Suprapubic skin (tissue), 4 donors: Measurements from ENCODE around the gene LASP1NB. TPM values are rescaled to one million over a fixed set of nuclear protein-coding genes. Genes with fewer than 3 reads are reported as not detected.
A peak's percentile ranks its signal among the peaks of the same experiment; 100 is the strongest.
"Not testable (repeated sequence)": the region's sequence is repeated elsewhere in the genome, so short reads cannot be mapped to it uniquely, and the experiment has no call there.

Experiments used
- DNase-seq, 2 donors: peaks; one replicate each; pipeline ENCODE4 v3.0.0-alpha.2; 2019; ENCODE audit warnings: low spot score in 2 of 2
- H3K27ac ChIP-seq: fragments of 200-600 bp; sonication (generic); one replicate; pipeline ENCODE4 v1.5.1; 2019
- H3K27me3 ChIP-seq: fragments of 200-600 bp; sonication (generic); one replicate; pipeline ENCODE4 v1.5.1; 2019
- H3K36me3 ChIP-seq: fragments of 200-600 bp; sonication (generic); one replicate; pipeline ENCODE4 v1.5.1; 2019
- H3K4me1 ChIP-seq: fragments of 200-600 bp; sonication (generic); one replicate; pipeline ENCODE4 v1.5.1; 2019
- H3K4me3 ChIP-seq: fragments of 200-600 bp; sonication (generic); one replicate; pipeline ENCODE4 v1.5.1; 2019; ENCODE audit warnings: mild to moderate bottlenecking
- H3K9me3 ChIP-seq: fragments of 200-600 bp; sonication (generic); one replicate; pipeline ENCODE4 v1.5.1; 2019
- CTCF ChIP-seq, 2 donors: fragments of 200-600 bp in 1 of 2; fragments of 450-650 bp in 1 of 2; sonication (generic) in 1 of 2; IDR thresholded peaks; one replicate each; pipeline ENCODE4 v1.5.1; 2016 to 2019; ENCODE audit warnings: antibody characterized with exemption in 2 of 2, mild to moderate bottlenecking in 1 of 2, moderate library complexity in 1 of 2
- EP300 ChIP-seq: sonication (generic); formaldehyde crosslinking; IDR thresholded peaks from one replicate; pipeline ENCODE4 v1.6.1; 2017; ENCODE audit warnings: antibody characterized with exemption
- POLR2A ChIP-seq, 2 donors: fragments of 450-650 bp; IDR thresholded peaks; one replicate each; pipeline ENCODE4 v1.6.1; 2017; ENCODE audit warnings: antibody characterized with exemption in 2 of 2, mild to moderate bottlenecking in 2 of 2, moderate library complexity in 2 of 2
- POLR2AphosphoS5 ChIP-seq, 3 donors: sonication (generic); formaldehyde crosslinking; IDR thresholded peaks; one replicate each; pipeline ENCODE4 v1.6.1; 2017; ENCODE audit warnings: antibody characterized with exemption in 3 of 3
- WGBS: methylation state at CpG from one replicate; pipeline ENCODE4 v1.1.5; 2018; 5-methylcytosine and 5-hydroxymethylcytosine counted together
- total RNA-seq, 4 donors: library from RNA; depleted of rRNA; stranded (reverse); fragments of >200 nt; gene quantifications; one replicate each; pipeline ENCODE4 v1.1.0, GENCODE V29; 2016

The LASP1NB gene

GRCh38 chr17:38969281-38969680 is 43.9 kb downstream of the LASP1NB start:
- H3K9me3 ChIP-seq: no peaks in the 10 kb centered on the region
- H3K27me3 ChIP-seq: no peaks in the 10 kb centered on the region
- H3K27ac ChIP-seq: no peak overlapping the region
- H3K4me3 ChIP-seq: no peak overlapping the region
- 70% methylated on average over 4 of the region's 4 CpGs for WGBS
- no peaks in the 10 kb centered on the region for H3K4me1 ChIP-seq
- H3K36me3 ChIP-seq: no peaks in the 10 kb centered on the region
- DNase-seq: peak in 1 of 2 donors; percentile 63
- no peak for TF ChIP-seq EP300
- TF ChIP-seq CTCF (IDR thresholded peaks at IDR 0.05): no peak
- TF ChIP-seq POLR2AphosphoS5 (IDR thresholded peaks at IDR 0.05): no peak
- TF ChIP-seq POLR2A (IDR thresholded peaks at IDR 0.05): no peak

GRCh38 chr17:38970128-38970527 is 44.7 kb downstream of the LASP1NB start:
- Histone ChIP-seq H3K27ac (no peak overlapping the region), H3K9me3 (no peaks in the 10 kb centered on the region), H3K27me3 (no peaks in the 10 kb centered on the region), H3K36me3 (no peaks in the 10 kb centered on the region), H3K4me1 (no peaks in the 10 kb centered on the region), H3K4me3 (no peak overlapping the region)
- TF ChIP-seq POLR2AphosphoS5 (IDR thresholded peaks at IDR 0.05): no peak
- no peak for TF ChIP-seq POLR2A (IDR thresholded peaks at IDR 0.05)
- no peak for TF ChIP-seq EP300
- TF ChIP-seq CTCF (IDR thresholded peaks at IDR 0.05): no peak
- WGBS: 64% methylated on average over 4 of the region's 4 CpGs
- peak in 1 of 2 donors; percentile 11 for DNase-seq

- TF ChIP-seq POLR2A (IDR thresholded peaks at IDR 0.05): no peak
- TF ChIP-seq CTCF (IDR thresholded peaks at IDR 0.05): no peak
- TF ChIP-seq POLR2AphosphoS5 (IDR thresholded peaks at IDR 0.05): no peak
- no peak for TF ChIP-seq EP300
- WGBS: 85% methylated on average over 5 of the region's 5 CpGs
- no peaks in the 10 kb centered on the region for H3K4me1 ChIP-seq
- no peaks in the 10 kb centered on the region for H3K36me3 ChIP-seq
- H3K27ac ChIP-seq: no peak overlapping the region
- H3K27me3 ChIP-seq: no peaks in the 10 kb centered on the region
- H3K9me3 ChIP-seq: no peaks in the 10 kb centered on the region
- no peak overlapping the region for H3K4me3 ChIP-seq
- peak in 1 of 2 donors; percentile 16 for DNase-seq
Measured at GRCh38 chr17:38970804-38971203, 45.4 kb downstream of the LASP1NB start.

- not testable (repeated sequence) for H3K36me3 ChIP-seq
- 62% methylated on average over 6 of the region's 6 CpGs for WGBS
Measured at GRCh38 chr17:38976187-38976551, 50.8 kb downstream of the LASP1NB start.

GRCh38 chr17:38978180-38978579 is 52.8 kb downstream of the LASP1NB start:
- H3K27me3 ChIP-seq: no peaks in the 10 kb centered on the region
- no peak overlapping the region for H3K4me3 ChIP-seq
- H3K36me3 ChIP-seq: no peaks in the 10 kb centered on the region
- 95% methylated on average over 4 of the region's 4 CpGs for WGBS
- H3K4me1 ChIP-seq: peaks cover 7% of the 10 kb centered on the region
- peak in 1 of 2 donors; percentile 15 for DNase-seq
- no peak for TF ChIP-seq CTCF (IDR thresholded peaks at IDR 0.05)
- TF ChIP-seq EP300: no peak
- no peak for TF ChIP-seq POLR2A (IDR thresholded peaks at IDR 0.05)
- no peak for TF ChIP-seq POLR2AphosphoS5 (IDR thresholded peaks at IDR 0.05)
- H3K27ac ChIP-seq: no peak overlapping the region
- H3K9me3 ChIP-seq: no peaks in the 10 kb centered on the region

More at GRCh38 chr17:38976187-38976551, 50.8 kb downstream of the LASP1NB start:
- H3K27ac ChIP-seq, H3K4me1 ChIP-seq, H3K4me3 ChIP-seq, DNase-seq, H3K27me3 ChIP-seq, H3K9me3 ChIP-seq: not testable (repeated sequence)

Other genes with a start within 250 kb of the LASP1NB start
- 100 to 1,000 TPM in 1 of 4 donors, 10 to 100 TPM in 3; 62.7 to 136 (median 79.0) TPM for gene MLLT6, start 220.3 kb upstream of the LASP1NB start, total RNA-seq
- gene CISD3, start 195.3 kb upstream of the LASP1NB start, total RNA-seq: 10 to 100 TPM in 2 of 4 donors, 1 to 10 TPM in 2; 6.8 to 12.7 (median 10.1) TPM
- gene PCGF2, start 177.3 kb upstream of the LASP1NB start, total RNA-seq: 10 to 100 TPM in 1 of 4 donors, 1 to 10 TPM in 3; 5.3 to 15.2 (median 7.0) TPM
- 100 to 1,000 TPM; 106 to 186 (median 162) TPM for gene PSMB3, start 172.9 kb upstream of the LASP1NB start, total RNA-seq
- 10 to 100 TPM; 31.0 to 46.7 (median 38.6) TPM for gene PIP4K2B, start 126.1 kb upstream of the LASP1NB start, total RNA-seq
- 10 to 100 TPM; 31.5 to 74.8 (median 34.4) TPM for gene CWC25, start 100.3 kb upstream of the LASP1NB start, total RNA-seq
- 1,000 to 10,000 TPM; 1,382 to 1,902 (median 1,771) TPM for gene RPL23, start 71.9 kb upstream of the LASP1NB start, total RNA-seq
- gene LASP1, start 55.6 kb upstream of the LASP1NB start, total RNA-seq: 100 to 1,000 TPM in 2 of 4 donors, 10 to 100 TPM in 2; 83.1 to 124 (median 99.6) TPM
- not detected for gene FBXO47, start 41.8 kb downstream of the LASP1NB start, total RNA-seq
- 10 to 100 TPM in 1 of 4 donors, 1 to 10 TPM in 3; 5.3 to 14.1 (median 6.3) TPM for gene PLXDC1, start 226.0 kb downstream of the LASP1NB start, total RNA-seq
- not detected for gene ARL5C, start 240.5 kb downstream of the LASP1NB start, total RNA-seq